ENCODE data around the gene JMJD1C. TPM values are rescaled to one million over a fixed set of nuclear protein-coding genes. Genes with fewer than 3 reads are reported as not detected.

JMJD1C gene
- total and polyA plus RNA-seq, 12 donors, result 36.0 to 124 (median 57.2) TPM

DNA sequence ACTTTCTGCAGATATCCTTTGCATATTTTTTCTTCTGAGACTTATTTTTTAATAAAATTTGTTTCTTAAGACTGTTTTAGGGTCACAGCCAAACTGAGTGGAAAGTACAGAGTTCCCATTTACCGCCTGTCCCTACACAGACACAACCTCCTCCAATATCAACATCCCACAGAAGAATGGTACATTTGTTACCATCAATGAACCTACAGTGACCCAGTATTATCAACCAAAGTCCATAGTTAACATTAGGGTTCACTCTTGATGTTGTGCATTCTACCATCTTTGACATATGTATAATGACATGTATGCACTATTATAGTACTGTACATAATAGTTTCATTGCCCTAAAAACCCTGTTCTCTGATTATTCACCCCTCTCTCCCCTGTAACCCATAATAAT is 40.8 kb upstream of the JMJD1C start:
- no peaks in the 10 kb centered on the region for H3K9me3 ChIP-seq (replicated peaks in 1 of 3)
- H3K36me3 ChIP-seq (replicated peaks in 1 of 2), result no peaks in the 10 kb centered on the region
- no peak for TF ChIP-seq CTCF (IDR thresholded peaks at IDR 0.05)
- no peak for TF ChIP-seq POLR2A (IDR thresholded peaks at IDR 0.05)
- 84 to 94% (median 89%) methylated on average over 1 of the region's 1 CpG for WGBS, 4 donors
- no peak overlapping the region for H3K4me3 ChIP-seq
- peaks cover 0 to 15% of the 10 kb centered on the region in 2 donors for H3K4me1 ChIP-seq (replicated peaks in 1 of 2)
- no peaks in the 10 kb centered on the region for H3K27me3 ChIP-seq
- no peak overlapping the region for H3K27ac ChIP-seq
- intact Hi-C loops (cut with DNase I), result no loop called here
- DNase-seq, result no peak

GRCh38 chr10:63505562-63505961 is 39.8 kb upstream of the JMJD1C start:
- Histone ChIP-seq H3K9me3 (replicated peaks in 1 of 3) (no peaks in the 10 kb centered on the region), H3K4me1 (replicated peaks in 1 of 2) (peaks cover 0 to 15% of the 10 kb centered on the region in 2 donors), H3K36me3 (replicated peaks in 1 of 2) (no peaks in the 10 kb centered on the region), H3K27me3 (no peaks in the 10 kb centered on the region), H3K27ac (no peak overlapping the region), H3K4me3 (no peak overlapping the region)
- intact Hi-C loops (cut with DNase I), result no loop called here
- TF ChIP-seq CTCF (IDR thresholded peaks at IDR 0.05) (no peak), POLR2A (IDR thresholded peaks at IDR 0.05) (no peak)
- no peak for DNase-seq
- 81 to 95% (median 93%) methylated on average over 2 of the region's 2 CpGs for WGBS, 4 donors

DNA sequence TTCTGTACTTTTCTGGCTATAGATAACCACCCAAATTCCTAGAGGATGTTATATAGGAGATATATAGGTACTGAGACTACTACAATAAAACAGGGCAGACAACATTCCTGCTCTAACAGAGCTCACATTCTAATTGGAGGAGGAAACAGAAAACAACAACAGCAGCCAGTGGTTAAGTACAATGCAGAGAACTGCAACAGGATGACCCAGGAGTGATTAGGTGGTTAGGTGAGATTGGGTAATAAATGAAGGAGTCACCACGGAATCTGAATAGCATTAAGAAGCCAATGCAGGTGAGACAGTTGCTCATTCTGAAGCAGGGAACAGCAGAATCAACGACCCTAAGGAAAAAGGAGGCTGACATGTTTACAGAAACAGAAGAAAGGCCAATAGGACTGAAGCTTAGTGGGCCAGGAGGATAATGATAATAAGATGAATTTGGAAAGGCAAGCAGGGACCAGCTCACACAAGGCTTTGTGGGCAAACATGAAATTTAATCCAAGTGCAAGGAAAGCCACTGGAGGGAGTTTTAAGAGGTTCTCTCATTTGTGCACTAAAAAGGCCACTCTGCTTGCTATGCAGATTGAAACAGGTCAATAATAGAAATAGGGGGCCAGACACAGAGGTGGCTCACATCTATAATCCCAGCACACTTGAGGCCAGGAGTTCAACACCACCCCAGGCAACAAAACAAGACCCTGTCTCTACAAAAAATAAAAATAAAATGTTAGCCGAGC is 38.5 kb upstream of the JMJD1C start:
- intact Hi-C loops (cut with DNase I), result no loop called here
- no peak for DNase-seq
- WGBS, 4 donors, result 75 to 84% (median 80%) methylated on average over 3 of the region's 3 CpGs
- Histone ChIP-seq H3K4me1 (replicated peaks in 1 of 2) (peaks cover 0 to 16% of the 10 kb centered on the region in 2 donors), H3K27ac (no peak overlapping the region), H3K9me3 (replicated peaks in 1 of 3) (no peaks in the 10 kb centered on the region), H3K4me3 (no peak overlapping the region), H3K27me3 (no peaks in the 10 kb centered on the region), H3K36me3 (replicated peaks in 1 of 2) (no peaks in the 10 kb centered on the region)
- TF ChIP-seq CTCF (IDR thresholded peaks at IDR 0.05) (no peak), POLR2A (IDR thresholded peaks at IDR 0.05) (no peak)

DNA sequence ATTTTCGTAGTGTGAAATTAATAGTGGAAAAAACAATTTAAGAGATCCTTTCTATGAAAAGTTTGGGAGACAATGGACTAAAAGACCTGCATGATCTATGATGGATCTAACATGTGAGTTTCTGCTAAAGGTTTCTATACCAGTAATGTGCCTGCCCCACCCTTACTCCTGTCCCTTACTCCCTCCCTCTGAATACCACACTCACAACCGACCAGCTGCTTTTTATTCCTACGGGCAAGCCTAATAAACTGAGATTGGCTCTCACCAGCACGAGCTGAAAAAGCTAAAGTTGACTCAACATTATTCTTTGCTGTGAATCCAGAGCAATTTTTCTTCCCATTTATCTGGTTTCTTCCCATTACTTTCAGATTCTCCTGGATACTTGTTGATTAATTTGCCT is 37.6 kb upstream of the JMJD1C start:
- Histone ChIP-seq H3K4me3 (no peak overlapping the region), H3K36me3 (replicated peaks in 1 of 2) (no peaks in the 10 kb centered on the region), H3K4me1 (replicated peaks in 1 of 2) (peaks cover 0 to 25% of the 10 kb centered on the region in 2 donors), H3K9me3 (replicated peaks in 1 of 3) (no peaks in the 10 kb centered on the region), H3K27ac (no peak overlapping the region), H3K27me3 (no peaks in the 10 kb centered on the region)
- no peak for TF ChIP-seq CTCF (IDR thresholded peaks at IDR 0.05)
- TF ChIP-seq POLR2A (IDR thresholded peaks at IDR 0.05), result no peak
- 66 to 77% (median 73%) methylated on average over 4 of the region's 4 CpGs for WGBS, 4 donors
- intact Hi-C loops (cut with DNase I), result no loop called here
- DNase-seq, result no peak

Data from adrenal gland (tissue), 12 donors.